ENCODE data around the gene OTOF. TPM values are rescaled to one million over a fixed set of nuclear protein-coding genes. Genes with fewer than 3 reads are reported as not detected.
A peak's percentile ranks its signal among the peaks of the same experiment; 100 is the strongest.

OTOF gene
- total and polyA plus RNA-seq, 2 experiments from 2014 or later, result 0.21 to 0.23 TPM

- Histone ChIP-seq H3K4me1 (ENCODE audit: insufficient read depth) (no peaks in the 10 kb centered on the region), H3K27ac (ENCODE audit: low read depth) (no peak overlapping the region), H4K20me1 (replicated peaks; ENCODE audit: insufficient read depth) (no peaks in the 10 kb centered on the region), H3F3A (replicated peaks; ENCODE audit: low read depth) (no peaks in the 10 kb centered on the region), H3K27me3 (ENCODE audit: insufficient read depth) (no peaks in the 10 kb centered on the region), H3K4me3 (no peak overlapping the region), H3K9me2 (ENCODE audit: insufficient read depth) (no peaks in the 10 kb centered on the region), H2AFZ (0 out of 2 replicates have a peak overlapping the region, but pooled peaks have one; percentile 52), H3K36me3 (ENCODE audit: insufficient read depth) (no peaks in the 10 kb centered on the region), H3K4me2 (no peak overlapping the region), H3K79me2 (replicated peaks; ENCODE audit: insufficient read depth) (no peaks in the 10 kb centered on the region)
- no peak for DNase-seq (ENCODE audit: low spot score)
- TF ChIP-seq POLR2AphosphoS5 (IDR thresholded peaks at IDR 0.05; ENCODE audit: low read depth) (no peak), ZNF462 (CRISPR knock-in tag; IDR thresholded peaks at IDR 0.05) (no peak), JUNB (IDR thresholded peaks at IDR 0.05; ENCODE audit: unreplicated experiment) (no peak), ZNF114 (CRISPR knock-in tag; IDR thresholded peaks at IDR 0.05) (no peak), EZH2phosphoT487 (IDR thresholded peaks at IDR 0.05; ENCODE audit: unreplicated experiment) (no peak), ZNF331 (CRISPR knock-in tag; IDR thresholded peaks at IDR 0.05; ENCODE audit: low read depth) (no peak), CREB1 (CRISPR knock-in tag; IDR thresholded peaks at IDR 0.05; ENCODE audit: low read depth) (no peak)
- TF ChIP-seq, protein P1, sequence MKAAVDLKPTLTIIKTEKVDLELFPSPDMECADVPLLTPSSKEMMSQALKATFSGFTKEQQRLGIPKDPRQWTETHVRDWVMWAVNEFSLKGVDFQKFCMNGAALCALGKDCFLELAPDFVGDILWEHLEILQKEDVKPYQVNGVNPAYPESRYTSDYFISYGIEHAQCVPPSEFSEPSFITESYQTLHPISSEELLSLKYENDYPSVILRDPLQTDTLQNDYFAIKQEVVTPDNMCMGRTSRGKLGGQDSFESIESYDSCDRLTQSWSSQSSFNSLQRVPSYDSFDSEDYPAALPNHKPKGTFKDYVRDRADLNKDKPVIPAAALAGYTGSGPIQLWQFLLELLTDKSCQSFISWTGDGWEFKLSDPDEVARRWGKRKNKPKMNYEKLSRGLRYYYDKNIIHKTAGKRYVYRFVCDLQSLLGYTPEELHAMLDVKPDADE (IDR thresholded peaks at IDR 0.05), result no peak
- peak; percentile 12 for ATAC-seq
- no peak overlapping the region for H3K27ac Mint-ChIP-seq
- H3K4me1 Mint-ChIP-seq, result peaks cover 6% of the 10 kb centered on the region; the same call in 1 of the 3 replicates
- H3K9me3 Mint-ChIP-seq, result no peaks in the 10 kb centered on the region
- no peak overlapping the region for H3K4me3 Mint-ChIP-seq
- H3K27me3 Mint-ChIP-seq (ENCODE audit: insufficient read depth, low read depth, poor library complexity), result peaks cover 17% of the 10 kb centered on the region
- H3K36me3 Mint-ChIP-seq (ENCODE audit: low read depth), result no peaks in the 10 kb centered on the region
These were observed 20.7 kb downstream of the OTOF start for GRCh38 chr2:26457251-26457666.

All from GM23338 (cell line).